OCI-LY7 (cell line): Measurements from ENCODE around the gene SRGAP1.

Experiments
- CTCF ChIP-seq: fragments of 200-600 bp; sonication (generic); conservative IDR thresholded peaks from 2 replicates; pipeline ENCODE4 v1.5.1; 2014; ENCODE audit warnings: mild to moderate bottlenecking, antibody characterized with exemption, low read length, moderate library complexity, mixed read lengths
- EZH2phosphoT487 ChIP-seq: fragments of 200-600 bp; sonication (generic); IDR thresholded peaks from 2 replicates; pipeline ENCODE4 v1.6.1; 2018; ENCODE audit warnings: low read depth, borderline replicate concordance, mild to moderate bottlenecking, mixed run types, antibody characterized with exemption, low read length, moderate library complexity, mixed read lengths

- TF ChIP-seq CTCF: no peak
- no peak for TF ChIP-seq EZH2phosphoT487
Measured at GRCh38 chr12:63904653-63905052, 60.2 kb downstream of the SRGAP1 start.
